ENCODE results near the gene AARS2. TPM values are rescaled to one million over a fixed set of nuclear protein-coding genes. Genes with fewer than 3 reads are reported as not detected.

AARS2 gene
- total RNA-seq, 2 donors from 2014 or later, result 6.0 to 8.8 TPM

DNA sequence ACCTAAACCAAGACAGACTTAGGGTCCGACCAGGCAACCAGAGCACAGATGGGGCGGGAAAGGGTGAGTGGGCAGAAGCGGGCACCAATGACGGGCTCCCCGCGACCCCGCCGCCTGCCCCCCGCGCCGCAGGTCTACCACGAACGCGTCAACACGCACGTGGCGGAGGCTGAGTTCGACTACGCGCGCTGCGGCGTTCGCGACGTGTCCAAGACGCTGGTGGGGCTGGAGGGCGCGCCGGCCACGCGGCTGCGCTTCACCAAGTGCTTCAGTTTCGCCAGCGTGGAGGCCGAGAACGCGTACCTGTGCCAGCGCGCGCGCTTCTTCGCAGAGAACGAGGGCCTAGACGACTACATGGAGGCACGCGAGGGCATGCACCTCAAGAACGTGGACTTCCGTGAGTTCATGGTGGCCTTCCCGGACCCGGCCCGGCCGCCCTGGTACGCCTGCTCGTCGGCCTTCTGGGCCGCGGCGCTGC is 37.8 kb downstream of the AARS2 start:
- no peaks in the 10 kb centered on the region for H3K36me3 ChIP-seq
- TF ChIP-seq, protein P1, sequence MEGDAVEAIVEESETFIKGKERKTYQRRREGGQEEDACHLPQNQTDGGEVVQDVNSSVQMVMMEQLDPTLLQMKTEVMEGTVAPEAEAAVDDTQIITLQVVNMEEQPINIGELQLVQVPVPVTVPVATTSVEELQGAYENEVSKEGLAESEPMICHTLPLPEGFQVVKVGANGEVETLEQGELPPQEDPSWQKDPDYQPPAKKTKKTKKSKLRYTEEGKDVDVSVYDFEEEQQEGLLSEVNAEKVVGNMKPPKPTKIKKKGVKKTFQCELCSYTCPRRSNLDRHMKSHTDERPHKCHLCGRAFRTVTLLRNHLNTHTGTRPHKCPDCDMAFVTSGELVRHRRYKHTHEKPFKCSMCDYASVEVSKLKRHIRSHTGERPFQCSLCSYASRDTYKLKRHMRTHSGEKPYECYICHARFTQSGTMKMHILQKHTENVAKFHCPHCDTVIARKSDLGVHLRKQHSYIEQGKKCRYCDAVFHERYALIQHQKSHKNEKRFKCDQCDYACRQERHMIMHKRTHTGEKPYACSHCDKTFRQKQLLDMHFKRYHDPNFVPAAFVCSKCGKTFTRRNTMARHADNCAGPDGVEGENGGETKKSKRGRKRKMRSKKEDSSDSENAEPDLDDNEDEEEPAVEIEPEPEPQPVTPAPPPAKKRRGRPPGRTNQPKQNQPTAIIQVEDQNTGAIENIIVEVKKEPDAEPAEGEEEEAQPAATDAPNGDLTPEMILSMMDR (IDR thresholded peaks at IDR 0.05), result no peak
- ATAC-seq (ENCODE audit: insufficient number of reproducible peaks, low FRiP score, low read depth) (no peak), DNase-seq (ENCODE audit: low spot score) (no peak)
- H3K9me3 ChIP-seq, result no peaks in the 10 kb centered on the region
- peaks cover 0 to 15% of the 10 kb centered on the region in 2 donors for H3K4me1 ChIP-seq (ENCODE audit: control insufficient read depth in 1 of 2, low read depth in 2 of 2)
- H3K4me3 ChIP-seq, result peak overlapping the region; percentile 64
- no peaks in the 10 kb centered on the region for H3K27me3 ChIP-seq (replicated peaks; ENCODE audit: insufficient read depth)
- no peak overlapping the region for H3K27ac ChIP-seq

DNA sequence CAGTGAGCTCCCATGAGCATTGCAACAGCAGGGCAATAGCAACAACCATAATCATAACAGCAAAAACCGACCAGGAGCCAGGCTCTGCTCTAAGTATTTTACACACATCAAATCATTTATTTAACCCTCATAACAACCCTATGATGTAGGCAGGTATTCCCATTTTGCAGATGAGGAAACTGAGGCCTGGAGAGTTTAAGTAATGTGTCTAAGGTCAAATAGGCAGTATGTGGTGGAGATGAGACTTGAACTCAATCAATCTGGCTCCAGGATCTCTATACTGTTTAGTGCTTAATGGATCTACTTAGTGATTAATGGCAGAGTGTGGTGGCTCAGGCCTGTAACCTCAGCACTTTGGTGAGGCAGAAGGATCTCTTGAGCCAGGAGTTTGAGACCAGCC is 39.5 kb downstream of the AARS2 start:
- Histone ChIP-seq H3K27me3 (replicated peaks; ENCODE audit: insufficient read depth) (peaks cover 4% of the 10 kb centered on the region), H3K4me3 (no peak overlapping the region), H3K4me1 (ENCODE audit: control insufficient read depth in 1 of 2, low read depth in 2 of 2) (peaks cover 0 to 15% of the 10 kb centered on the region in 2 donors), H3K9me3 (no peaks in the 10 kb centered on the region), H3K27ac (no peak overlapping the region), H3K36me3 (no peaks in the 10 kb centered on the region)
- no peak for ATAC-seq (ENCODE audit: insufficient number of reproducible peaks, low FRiP score, low read depth)
- no peak for DNase-seq (ENCODE audit: low spot score)
- TF ChIP-seq, protein P1 (IDR thresholded peaks at IDR 0.05), result no peak

- no peak overlapping the region for H3K4me3 ChIP-seq
- TF ChIP-seq, protein P1 (IDR thresholded peaks at IDR 0.05), result no peak
- H3K9me3 ChIP-seq, result no peaks in the 10 kb centered on the region
- H3K27me3 ChIP-seq (replicated peaks; ENCODE audit: insufficient read depth), result peaks cover 4% of the 10 kb centered on the region
- no peak for DNase-seq (ENCODE audit: low spot score)
- H3K36me3 ChIP-seq, result no peaks in the 10 kb centered on the region
- peaks cover 0 to 15% of the 10 kb centered on the region in 2 donors for H3K4me1 ChIP-seq (ENCODE audit: control insufficient read depth in 1 of 2, low read depth in 2 of 2)
- no peak for ATAC-seq (ENCODE audit: insufficient number of reproducible peaks, low FRiP score, low read depth)
- H3K27ac ChIP-seq, result no peak overlapping the region
Measured at GRCh38 chr6:44272999-44273566, 40.1 kb downstream of the AARS2 start.

DNA sequence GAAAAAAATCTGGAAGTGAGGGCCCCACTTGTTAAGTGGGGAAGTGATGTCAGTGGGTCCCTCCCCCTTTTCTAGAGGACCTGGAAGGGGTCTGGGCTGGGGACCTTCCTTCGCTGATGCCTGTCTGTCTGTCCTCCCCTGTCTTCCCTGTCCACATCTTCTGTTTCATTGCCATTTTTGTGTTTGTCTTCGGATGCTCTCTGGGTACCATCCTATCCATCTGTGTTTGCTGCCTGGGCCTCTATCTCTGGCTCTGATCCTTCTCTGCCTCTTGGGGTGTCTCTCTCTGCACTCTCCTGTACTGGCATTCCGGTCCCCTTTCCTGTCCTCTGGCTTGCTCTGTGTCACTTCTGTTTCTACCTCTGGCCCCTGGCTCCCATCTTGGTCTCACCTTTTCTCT is 40.6 kb downstream of the AARS2 start:
- Histone ChIP-seq H3K27ac (no peak overlapping the region), H3K9me3 (no peaks in the 10 kb centered on the region), H3K27me3 (replicated peaks; ENCODE audit: insufficient read depth) (peaks cover 4% of the 10 kb centered on the region), H3K36me3 (no peaks in the 10 kb centered on the region), H3K4me3 (no peak overlapping the region), H3K4me1 (ENCODE audit: control insufficient read depth in 1 of 2, low read depth in 2 of 2) (peaks cover 0 to 15% of the 10 kb centered on the region in 2 donors)
- TF ChIP-seq, protein P1 (IDR thresholded peaks at IDR 0.05), result no peak
- DNase-seq (ENCODE audit: low spot score) (no peak), ATAC-seq (ENCODE audit: insufficient number of reproducible peaks, low FRiP score, low read depth) (no peak)

- H3K27me3 ChIP-seq (replicated peaks; ENCODE audit: insufficient read depth), result peaks cover 4% of the 10 kb centered on the region
- ATAC-seq (ENCODE audit: insufficient number of reproducible peaks, low FRiP score, low read depth), result no peak
Measured at GRCh38 chr6:44271914-44272313, 41.2 kb downstream of the AARS2 start.

More at GRCh38 chr6:44271914-44272313, 41.2 kb downstream of the AARS2 start:
- Histone ChIP-seq H3K27ac (no peak overlapping the region), H3K4me3 (no peak overlapping the region), H3K4me1 (ENCODE audit: control insufficient read depth in 1 of 2, low read depth in 2 of 2) (peaks cover 0 to 15% of the 10 kb centered on the region in 2 donors), H3K9me3 (no peaks in the 10 kb centered on the region), H3K36me3 (no peaks in the 10 kb centered on the region)
- TF ChIP-seq, protein P1 (IDR thresholded peaks at IDR 0.05), result no peak
- DNase-seq (ENCODE audit: low spot score), result no peak

Data from thoracic aorta (tissue), 2 donors.